Suppressor macrophage treated with lipopolysaccharide for 4 hours (primary cell): Measurements from ENCODE around the gene ACAN.

Source experiments
- DNase-seq: peaks from one replicate; pipeline ENCODE4 v3.0.0-alpha.2; 2020

ACAN gene

DNA sequence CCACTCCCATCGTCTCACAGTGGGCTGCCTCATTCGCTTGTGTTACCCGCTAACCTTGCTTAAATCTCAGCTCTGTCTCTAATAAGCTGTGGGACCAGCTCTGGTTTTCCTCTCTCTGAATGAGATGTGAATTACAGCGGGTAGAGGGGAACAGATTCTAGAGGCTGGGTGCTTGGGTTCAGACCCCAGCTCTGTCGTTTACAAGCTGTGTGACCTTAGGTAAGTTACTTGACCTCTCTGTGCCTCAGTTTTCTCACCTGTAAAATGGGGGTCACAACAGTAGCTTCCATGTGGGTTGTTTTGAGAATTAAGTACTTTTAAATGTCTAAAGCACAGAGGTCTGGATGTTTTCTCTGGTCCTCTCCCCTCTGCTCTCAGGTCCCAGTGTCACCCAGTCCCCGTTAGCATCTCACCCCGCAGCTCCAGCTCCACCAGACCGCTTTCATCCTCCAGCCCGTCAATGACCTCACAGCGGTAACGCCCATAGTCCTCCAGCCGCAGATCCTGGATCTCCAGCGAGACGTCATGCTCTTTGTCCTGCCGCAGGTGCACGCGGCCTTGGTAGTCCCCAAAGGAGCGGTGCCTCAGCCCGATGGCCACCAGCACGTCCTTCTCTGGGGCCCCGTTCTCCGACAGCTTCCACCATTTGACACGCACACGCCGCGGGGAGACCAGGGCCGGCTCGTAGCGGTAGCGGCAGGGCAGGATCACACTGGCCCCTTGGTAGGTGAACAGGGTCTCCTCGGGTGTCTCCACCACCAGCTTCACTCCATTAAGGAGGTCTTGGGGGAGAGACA lies 77.9 kb downstream of the ACAN start:
- DNase-seq: no peak

GRCh38 chr15:88881775-88882174 lies 78.5 kb downstream of the ACAN start:
- no peak for DNase-seq

DNA sequence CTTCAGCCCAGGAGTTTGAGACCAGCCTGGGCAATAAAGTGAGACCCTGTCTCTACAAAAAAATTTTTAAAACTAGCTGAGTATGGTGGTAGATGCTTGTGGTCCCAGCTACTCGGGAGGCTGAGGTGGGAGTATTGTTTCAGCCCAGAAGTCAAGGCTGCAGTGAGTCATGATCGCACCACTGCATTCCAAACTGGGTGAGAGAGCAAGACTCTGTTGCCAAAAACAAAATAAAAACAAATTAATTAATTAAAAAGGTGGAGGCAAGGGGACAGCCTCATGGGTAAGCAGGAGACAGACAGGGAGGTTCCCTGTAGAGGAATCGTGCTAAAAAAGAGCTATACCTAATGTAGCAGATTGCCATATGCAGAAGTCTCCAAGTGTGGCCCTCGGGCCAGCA lies 79.5 kb downstream of the ACAN start:
- no peak for DNase-seq

GRCh38 chr15:88887068-88887580 lies 83.9 kb downstream of the ACAN start:
- DNase-seq: no peak

- DNase-seq: no peak
Observed at GRCh38 chr15:88888719-88889118, 85.5 kb downstream of the ACAN start.

DNA sequence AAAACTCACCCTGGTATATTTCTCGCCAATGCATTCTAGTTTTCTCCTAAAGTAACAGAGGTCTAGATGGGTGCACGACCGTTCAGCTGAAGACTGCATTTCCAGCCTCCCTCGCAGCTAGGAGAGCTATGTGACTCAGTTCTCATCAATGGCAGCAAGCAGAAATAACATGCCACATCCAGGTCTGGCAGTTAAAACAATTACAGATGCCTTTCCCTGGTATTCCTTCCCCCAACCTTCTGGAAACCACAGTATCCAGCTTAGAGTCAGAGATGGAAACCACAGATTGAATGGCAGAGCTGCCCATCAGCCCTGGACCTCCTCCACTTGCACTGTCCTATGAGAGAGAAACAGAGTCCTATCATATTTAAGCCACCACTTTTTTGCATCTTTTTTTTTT lies 87.3 kb downstream of the ACAN start:
- DNase-seq: no peak

- no peak for DNase-seq
Observed at GRCh38 chr15:88891540-88892254, 88.5 kb downstream of the ACAN start.

DNA sequence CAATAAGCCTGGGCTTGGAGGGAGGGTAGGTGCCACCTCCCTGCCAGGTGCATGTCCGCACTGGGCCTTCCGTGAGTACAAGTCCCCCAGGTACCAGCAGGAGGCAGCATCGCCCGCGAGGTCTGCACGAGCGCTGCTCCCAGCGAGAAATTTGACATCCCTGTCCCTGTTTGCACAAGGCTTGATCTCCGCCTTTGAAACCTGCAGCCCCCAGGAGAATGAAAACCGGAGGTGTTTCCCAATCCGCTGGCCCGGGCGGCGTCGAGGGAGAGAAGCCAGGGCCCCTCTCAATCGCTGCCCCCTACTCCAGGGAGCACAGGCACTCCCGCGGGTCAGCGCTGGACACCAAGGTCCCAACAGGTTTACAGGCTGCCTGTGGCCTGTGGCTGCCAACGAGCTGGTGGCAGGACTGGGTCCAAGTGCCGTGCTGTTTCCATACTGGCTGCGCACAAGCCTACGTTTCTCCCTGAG lies 91.1 kb downstream of the ACAN start:
- DNase-seq: peak; percentile 44

GRCh38 chr15:88894819-88895767 lies 91.9 kb downstream of the ACAN start, which contains the start of gene HAPLN3:
HAPLN3 (minus strand) TSS chr15:88895544; CDS start chr15:88887298, 8,246 bp downstream.
- DNase-seq: peak; percentile 82

DNA sequence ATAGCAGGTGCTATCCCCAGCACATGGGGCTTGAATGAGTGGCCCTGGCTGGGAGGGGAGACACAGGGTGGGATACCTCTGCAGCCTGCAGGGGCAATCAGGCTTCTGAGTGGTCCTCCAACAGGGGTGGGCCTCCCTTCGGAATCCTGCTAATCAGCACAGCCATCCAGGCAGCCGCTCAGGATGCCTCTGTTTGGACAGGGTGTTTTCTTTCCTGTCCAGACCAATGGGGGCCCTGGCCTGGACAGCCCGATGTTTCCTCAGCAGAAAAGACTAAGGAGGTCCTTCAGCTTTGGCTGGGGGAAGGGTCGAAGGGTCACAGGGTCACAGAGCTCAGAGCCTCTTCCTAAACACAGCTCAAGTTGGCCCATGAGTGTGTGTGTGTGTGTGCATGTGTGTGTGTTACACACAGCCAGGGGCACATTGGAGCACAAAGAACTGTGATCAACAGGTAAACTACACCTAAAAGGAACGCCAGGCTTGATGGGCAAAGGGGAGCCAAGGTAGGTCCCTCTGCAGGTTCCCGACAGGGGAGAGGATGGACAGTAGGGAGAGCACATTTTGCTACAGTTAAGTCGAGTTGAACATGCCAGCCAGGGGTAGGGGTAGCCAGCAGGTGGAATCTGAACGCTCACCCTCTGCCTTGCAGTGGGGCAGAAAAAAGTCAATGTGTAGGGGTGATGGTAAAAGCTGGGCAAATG lies 93.2 kb downstream of the ACAN start:
- DNase-seq: no peak

DNA sequence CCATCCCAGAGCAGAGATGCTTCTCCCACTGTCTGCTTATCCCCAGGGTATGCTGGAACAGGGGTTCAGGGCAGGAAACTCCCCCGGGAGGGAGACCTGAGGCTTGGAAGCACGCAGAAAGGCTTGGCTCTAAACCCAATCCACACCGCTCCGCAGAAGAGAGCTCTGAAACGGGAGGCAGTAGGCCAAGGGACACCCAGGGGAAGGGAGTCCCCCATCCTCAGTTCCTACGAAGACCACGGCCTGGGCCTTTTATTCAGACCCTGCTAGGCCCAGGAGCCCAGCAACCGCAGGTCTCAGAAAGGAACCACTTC lies 93.9 kb downstream of the ACAN start:
- no peak for DNase-seq

GRCh38 chr15:88897456-88898194 lies 94.4 kb downstream of the ACAN start:
- peak; percentile 83 for DNase-seq

GRCh38 chr15:88898736-88899135 lies 95.5 kb downstream of the ACAN start:
- DNase-seq: no peak

- no peak for DNase-seq
Observed at GRCh38 chr15:88899251-88899650, 96.0 kb downstream of the ACAN start.

DNA sequence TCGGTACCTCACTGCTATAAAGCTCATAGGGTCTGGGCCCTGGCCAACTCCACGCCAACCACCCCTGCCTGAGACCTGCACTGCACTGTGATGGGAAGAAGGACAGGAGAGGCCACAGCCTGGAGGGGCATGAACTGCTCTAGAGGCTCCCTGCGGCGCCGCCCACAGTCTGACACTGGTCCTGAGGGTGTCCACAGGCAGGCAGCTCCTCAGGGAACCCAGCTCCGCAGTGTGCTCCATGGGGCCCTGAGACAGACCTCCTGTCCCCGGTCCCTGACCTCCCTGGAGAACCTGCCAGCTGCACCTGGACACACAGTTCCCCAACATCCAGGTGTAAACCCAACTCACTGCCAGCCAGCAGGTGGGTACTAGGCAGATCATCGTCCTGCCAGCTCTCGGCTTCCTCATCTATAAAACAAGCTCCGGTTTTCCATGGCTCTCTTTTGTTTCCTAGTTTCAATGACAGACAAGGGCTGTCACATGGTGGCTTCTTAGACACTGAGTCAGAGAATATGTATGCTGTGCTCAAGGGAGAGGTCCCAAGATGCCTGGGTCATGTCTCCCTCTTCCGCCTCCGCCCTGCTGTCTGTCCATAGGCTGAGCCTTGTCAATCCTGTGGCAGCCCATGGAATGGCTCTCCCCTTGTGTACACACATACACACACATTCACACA lies 97.2 kb downstream of the ACAN start:
- DNase-seq: no peak

- DNase-seq: no peak
Observed at GRCh38 chr15:88900982-88901418, 97.8 kb downstream of the ACAN start.

DNA sequence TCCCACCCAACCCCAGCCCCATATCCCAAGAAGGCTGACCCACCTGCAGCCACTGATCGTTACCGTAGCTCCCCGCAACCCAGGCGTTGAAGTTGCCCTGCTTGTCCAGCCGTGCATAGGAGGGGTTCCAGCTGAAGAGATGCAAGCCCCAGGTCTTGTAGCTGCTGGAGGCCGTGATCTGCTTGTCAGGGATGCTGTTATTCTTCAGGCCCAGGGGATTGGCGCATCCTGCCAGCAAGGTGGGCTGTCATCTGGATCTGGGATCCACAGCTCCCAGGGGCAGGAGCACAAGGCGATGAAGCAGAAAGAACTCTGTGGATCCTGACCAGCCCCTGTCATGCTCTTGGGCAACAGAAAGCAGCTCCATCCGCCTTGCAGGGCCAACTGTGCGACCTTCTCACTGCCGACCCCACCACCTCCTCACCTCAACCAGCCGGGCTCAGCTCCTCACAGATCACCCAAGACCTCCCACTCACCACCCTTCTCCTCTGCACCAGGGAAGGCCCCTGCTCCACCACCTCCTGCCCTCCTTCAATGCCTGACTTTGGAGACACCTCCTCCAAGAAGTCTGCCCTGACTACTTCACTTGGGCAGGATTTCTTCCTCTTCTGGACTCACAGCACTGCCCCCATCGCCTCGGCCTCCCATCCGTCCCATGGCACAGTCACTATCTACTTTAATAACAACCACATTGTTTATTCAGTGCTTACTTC lies 98.4 kb downstream of the ACAN start:
- no peak for DNase-seq

- DNase-seq: no peak
Observed at GRCh38 chr15:88902221-88902835, 99.1 kb downstream of the ACAN start.

GRCh38 chr15:88902846-88903245 lies 99.6 kb downstream of the ACAN start:
- DNase-seq: no peak

DNA sequence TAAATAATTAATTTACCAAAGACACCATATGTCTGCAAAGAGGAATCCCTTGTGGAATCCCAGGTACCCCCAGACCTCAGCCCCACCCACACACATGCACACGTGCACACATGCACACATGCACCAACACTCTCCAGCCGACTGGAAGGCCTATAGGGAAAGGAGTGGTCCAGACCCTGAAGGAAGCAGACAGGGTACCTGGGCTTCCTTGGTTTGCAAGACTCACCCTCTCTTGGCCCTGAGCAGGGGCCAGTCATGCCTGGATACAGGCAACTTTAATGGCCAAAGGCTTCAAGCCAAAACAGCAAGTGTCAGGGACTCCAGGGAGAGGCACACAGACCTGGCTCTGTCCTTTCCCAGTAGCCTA lies 101.0 kb downstream of the ACAN start:
- no peak for DNase-seq
